ENCODE measurements around the gene THAP7. TPM values are rescaled to one million over a fixed set of nuclear protein-coding genes. Genes with fewer than 3 reads are reported as not detected.

The THAP7 gene
- total and polyA plus RNA-seq, 9 donors: 7.8 to 54.9 (median 39.3) TPM

DNA sequence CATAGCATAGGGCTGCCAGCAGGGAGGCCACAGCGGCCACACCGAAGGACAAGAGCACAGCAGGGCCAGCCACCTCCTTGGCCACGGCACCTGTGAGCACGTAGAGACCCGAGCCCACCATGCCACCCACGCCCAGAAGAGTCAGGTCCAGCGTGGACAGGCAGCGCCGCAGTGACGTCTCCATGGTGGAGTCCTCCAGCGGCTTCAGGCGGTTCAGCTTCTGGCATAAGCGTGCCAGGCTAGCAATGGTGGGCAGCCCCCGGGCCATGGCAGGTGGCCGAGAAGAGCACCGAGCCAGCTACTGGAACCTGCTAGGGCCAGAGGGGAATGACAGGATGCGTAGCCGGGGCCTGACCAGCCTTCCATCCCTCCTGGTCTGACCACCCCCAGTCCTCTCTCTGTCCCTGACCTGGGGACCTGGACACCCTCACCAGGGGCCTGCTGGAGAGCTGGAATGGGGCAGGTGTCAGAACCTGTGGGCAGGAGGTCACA lies 29.7 kb upstream of the THAP7 start:
- H3K9me3 ChIP-seq: no peaks in the 10 kb centered on the region
- no peaks in the 10 kb centered on the region for H3K36me3 ChIP-seq
- H3K27ac ChIP-seq: no peak overlapping the region
- H3K4me3 ChIP-seq: no peak overlapping the region
- H3K4me1 ChIP-seq (ENCODE audit: insufficient read depth): peaks cover 10% of the 10 kb centered on the region
- H3K27me3 ChIP-seq: no peaks in the 10 kb centered on the region
- no peak for DNase-seq
- intact Hi-C loops (cut with DNase I): no loop called here
- TF ChIP-seq POLR2A (IDR thresholded peaks at IDR 0.05) (no peak), EP300 (IDR thresholded peaks at IDR 0.05) (no peak)
- TF ChIP-seq, protein P1, sequence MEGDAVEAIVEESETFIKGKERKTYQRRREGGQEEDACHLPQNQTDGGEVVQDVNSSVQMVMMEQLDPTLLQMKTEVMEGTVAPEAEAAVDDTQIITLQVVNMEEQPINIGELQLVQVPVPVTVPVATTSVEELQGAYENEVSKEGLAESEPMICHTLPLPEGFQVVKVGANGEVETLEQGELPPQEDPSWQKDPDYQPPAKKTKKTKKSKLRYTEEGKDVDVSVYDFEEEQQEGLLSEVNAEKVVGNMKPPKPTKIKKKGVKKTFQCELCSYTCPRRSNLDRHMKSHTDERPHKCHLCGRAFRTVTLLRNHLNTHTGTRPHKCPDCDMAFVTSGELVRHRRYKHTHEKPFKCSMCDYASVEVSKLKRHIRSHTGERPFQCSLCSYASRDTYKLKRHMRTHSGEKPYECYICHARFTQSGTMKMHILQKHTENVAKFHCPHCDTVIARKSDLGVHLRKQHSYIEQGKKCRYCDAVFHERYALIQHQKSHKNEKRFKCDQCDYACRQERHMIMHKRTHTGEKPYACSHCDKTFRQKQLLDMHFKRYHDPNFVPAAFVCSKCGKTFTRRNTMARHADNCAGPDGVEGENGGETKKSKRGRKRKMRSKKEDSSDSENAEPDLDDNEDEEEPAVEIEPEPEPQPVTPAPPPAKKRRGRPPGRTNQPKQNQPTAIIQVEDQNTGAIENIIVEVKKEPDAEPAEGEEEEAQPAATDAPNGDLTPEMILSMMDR (IDR thresholded peaks at IDR 0.05): no peak
- 78 to 91% (median 84%) methylated on average over 10 to 18 of the region's 18 CpGs for WGBS, 3 donors

DNA sequence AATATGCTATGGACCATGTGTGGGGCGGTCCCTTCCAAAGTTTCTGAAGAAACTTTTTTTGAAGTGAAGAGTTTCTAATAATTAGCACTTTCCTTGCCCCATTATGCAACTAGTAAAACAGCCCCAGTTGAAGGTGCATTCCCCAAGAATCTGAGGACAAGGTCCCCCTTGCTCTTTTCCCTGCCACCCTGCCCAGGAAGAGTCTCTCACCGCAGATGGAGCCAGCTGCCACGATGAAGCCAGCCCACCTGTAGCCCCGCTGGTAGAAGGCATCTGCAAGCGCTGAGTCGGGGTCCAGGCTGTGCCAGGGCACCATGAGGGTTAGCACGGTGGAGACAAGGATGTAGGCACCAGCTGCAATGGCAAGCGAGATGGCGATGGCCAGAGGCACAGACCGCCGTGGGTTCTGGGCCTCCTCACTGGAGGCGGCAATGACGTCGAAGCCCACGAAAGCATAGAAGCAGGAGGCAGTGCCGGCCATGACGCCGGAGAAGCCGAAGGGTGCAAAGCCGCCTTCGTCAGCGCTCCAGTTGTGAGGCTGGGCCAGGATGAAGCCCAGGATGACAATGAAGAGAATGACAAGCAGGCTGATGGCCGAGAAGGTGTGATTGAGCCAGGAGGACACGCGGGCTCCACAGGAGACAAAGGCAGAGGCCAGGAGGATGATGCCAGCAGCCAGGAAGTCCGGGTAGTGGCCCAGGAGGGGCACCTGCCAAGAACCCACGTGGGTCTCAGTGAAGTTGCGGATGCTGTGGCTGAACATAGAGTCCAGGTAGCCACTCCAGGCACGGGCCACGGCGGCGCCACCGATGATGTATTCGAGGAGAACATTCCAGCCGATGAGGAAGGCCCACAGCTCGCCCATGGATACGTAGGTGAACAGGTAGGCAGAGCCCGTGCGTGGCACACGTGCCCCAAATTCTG lies 29.0 kb upstream of the THAP7 start:
- Histone ChIP-seq H3K4me3 (no peak overlapping the region), H3K36me3 (no peaks in the 10 kb centered on the region), H3K9me3 (no peaks in the 10 kb centered on the region), H3K4me1 (ENCODE audit: insufficient read depth) (peaks cover 10% of the 10 kb centered on the region), H3K27ac (no peak overlapping the region), H3K27me3 (no peaks in the 10 kb centered on the region)
- TF ChIP-seq EP300 (IDR thresholded peaks at IDR 0.05) (no peak), POLR2A (IDR thresholded peaks at IDR 0.05) (no peak)
- TF ChIP-seq, protein P1 (IDR thresholded peaks at IDR 0.05): no peak
- DNase-seq: no peak
- 90 to 92% (median 91%) methylated on average over 37 to 40 of the region's 40 CpGs for WGBS, 3 donors
- intact Hi-C loops (cut with DNase I): no loop called here

DNA sequence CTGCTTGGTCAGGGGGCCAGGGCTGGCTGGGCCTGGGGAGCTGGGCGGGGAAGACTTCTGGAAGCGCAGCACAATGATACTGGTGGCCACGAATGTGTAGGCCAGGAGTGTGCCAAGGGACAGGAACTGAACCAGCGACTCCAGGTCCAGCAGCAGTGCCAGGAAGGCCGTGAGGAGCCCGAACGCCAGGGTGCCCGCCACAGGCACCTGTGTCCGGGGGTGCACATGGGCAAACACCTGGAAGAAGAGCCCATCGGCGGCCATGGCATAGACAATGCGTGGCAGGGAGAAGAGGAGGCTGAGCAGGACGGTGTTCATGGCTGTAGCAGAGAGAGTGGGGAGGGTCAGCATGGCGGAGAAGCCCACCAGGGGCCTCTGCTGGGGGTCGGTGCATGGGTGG lies 28.1 kb upstream of the THAP7 start:
- no peak for DNase-seq
- H3K9me3 ChIP-seq: no peaks in the 10 kb centered on the region
- H3K27ac ChIP-seq: no peak overlapping the region
- 89 to 92% (median 92%) methylated on average over 15 of the region's 15 CpGs for WGBS, 3 donors
- peaks cover 10% of the 10 kb centered on the region for H3K4me1 ChIP-seq (ENCODE audit: insufficient read depth)
- intact Hi-C loops (cut with DNase I): no loop called here
- TF ChIP-seq, protein P1 (IDR thresholded peaks at IDR 0.05): no peak
- no peak for TF ChIP-seq EP300 (IDR thresholded peaks at IDR 0.05)
- no peak for TF ChIP-seq POLR2A (IDR thresholded peaks at IDR 0.05)
- H3K27me3 ChIP-seq: no peaks in the 10 kb centered on the region
- H3K36me3 ChIP-seq: no peaks in the 10 kb centered on the region
- H3K4me3 ChIP-seq: no peak overlapping the region

DNA sequence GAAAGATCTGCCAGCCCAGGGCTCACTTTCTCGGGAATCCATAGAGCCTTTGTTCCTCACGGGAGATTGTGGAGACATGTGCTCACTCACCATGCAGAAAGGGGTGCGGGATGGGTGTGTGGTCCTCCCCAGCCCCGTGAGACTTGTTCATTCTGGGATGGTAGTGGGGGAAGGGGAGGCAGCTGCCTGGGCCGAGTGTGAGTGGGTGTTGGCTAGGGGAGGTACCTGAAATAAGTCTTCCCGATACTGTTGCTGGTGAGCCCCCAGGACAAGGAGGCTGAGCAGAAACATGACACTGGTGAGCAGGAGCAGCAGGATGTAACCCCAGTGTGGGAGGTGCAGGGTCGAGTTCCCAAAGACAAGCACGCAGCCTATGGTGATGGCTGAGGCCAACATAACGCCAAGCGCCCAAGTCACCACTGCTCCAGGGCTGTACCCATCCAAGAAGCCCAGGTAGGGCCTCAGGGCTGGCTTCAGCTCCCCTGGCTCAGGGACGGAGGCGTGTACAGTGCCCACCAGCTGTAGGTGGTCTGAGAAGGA lies 27.6 kb upstream of the THAP7 start:
- no peak overlapping the region for H3K27ac ChIP-seq
- no peak overlapping the region for H3K4me3 ChIP-seq
- intact Hi-C loops (cut with DNase I): no loop called here
- no peaks in the 10 kb centered on the region for H3K27me3 ChIP-seq
- TF ChIP-seq POLR2A (IDR thresholded peaks at IDR 0.05) (no peak), EP300 (IDR thresholded peaks at IDR 0.05) (no peak)
- TF ChIP-seq, protein P1 (IDR thresholded peaks at IDR 0.05): no peak
- no peak for DNase-seq
- H3K36me3 ChIP-seq: no peaks in the 10 kb centered on the region
- no peaks in the 10 kb centered on the region for H3K9me3 ChIP-seq
- 56 to 68% (median 66%) methylated on average over 12 of the region's 12 CpGs for WGBS, 3 donors
- peaks cover 10% of the 10 kb centered on the region for H3K4me1 ChIP-seq (ENCODE audit: insufficient read depth)
